Panc1 (cell line): ENCODE results near the gene EIF2AK2. TPM values are rescaled to one million over a fixed set of nuclear protein-coding genes. Genes with fewer than 3 reads are reported as not detected.

Experiments used
- ATAC-seq: fragments of 200-7000 bp; cut with Tn5 transposase; 2 replicates; pipeline ENCODE4 v1.9.1; 2020; ENCODE audit warnings: mild to moderate bottlenecking, moderate library complexity
- BruUV-seq: library from RNA; stranded (reverse); fragments of 400-500 nt; replicated peaks from 2 replicates; lab custom pipeline; 2021; lab: Mats Ljungman, UMichigan
- CTCF ChIA-PET: fragments of 300-600 bp; sonication (Branson Sonifier 250); formaldehyde crosslinking; loops from one replicate; lab custom pipeline; 2022; ENCODE audit warnings: antibody characterized with exemption; lab: Charles Lee
- POLR2A ChIA-PET: fragments of 300-600 bp; sonication (Branson Sonifier 250); formaldehyde crosslinking; loops from one replicate; lab custom pipeline; 2022; ENCODE audit warnings: antibody characterized with exemption; lab: Charles Lee
- DNase-seq: peaks from one replicate; pipeline ENCODE4 v3.0.0-alpha.2; 2010; ENCODE audit warnings: low read depth, low spot score
- H3K27ac ChIP-seq: 2 replicates; pipeline ENCODE4 v1.5.1; 2011; ENCODE audit warnings: mild to moderate bottlenecking, low read length, inconsistent platforms
- H3K27me3 ChIP-seq: fragments of 200-500 bp; sonication (Bioruptor generic); 2 replicates; pipeline ENCODE4 v1.6.0; 2014; ENCODE audit warnings: low read length, inconsistent platforms; ENCODE audit not compliant: control insufficient read depth, insufficient read depth
- H3K36me3 ChIP-seq: fragments of 200-500 bp; sonication (Bioruptor generic); 2 replicates; pipeline ENCODE4 v1.5.1; 2014; ENCODE audit warnings: inconsistent platforms, mild to moderate bottlenecking, low read length, moderate library complexity; ENCODE audit not compliant: control insufficient read depth, insufficient read depth
- H3K4me1 ChIP-seq: 2 replicates; pipeline ENCODE4 v1.5.1; 2011; ENCODE audit warnings: inconsistent platforms, mild to moderate bottlenecking, low read length, moderate library complexity; ENCODE audit not compliant: control insufficient read depth, insufficient read depth
- H3K4me3 ChIP-seq, 2 experiments: 2 replicates each; pipeline ENCODE4 v1.5.1; 2011 to 2012; ENCODE audit warnings: low read depth in 2 of 2, low read length in 2 of 2, mild to moderate bottlenecking in 2 of 2, inconsistent platforms in 1 of 2, moderate library complexity in 1 of 2
- H3K9me3 ChIP-seq: fragments of 200-500 bp; sonication (Bioruptor generic); 2 replicates; pipeline ENCODE4 v1.5.1; 2014; ENCODE audit warnings: low read depth, mild to moderate bottlenecking, inconsistent platforms, low read length, moderate library complexity; ENCODE audit not compliant: control insufficient read depth, insufficient read depth
- CTCF ChIP-seq: fragments of 450-650 bp; IDR thresholded peaks from 2 replicates; pipeline ENCODE4 v1.5.1; 2017; ENCODE audit warnings: mild to moderate bottlenecking
- POLR2AphosphoS5 ChIP-seq: IDR thresholded peaks from 2 replicates; pipeline ENCODE4 v1.6.1; 2012; ENCODE audit warnings: mild to moderate bottlenecking, low read depth, low read length, moderate library complexity
- REST ChIP-seq, 2 experiments: IDR thresholded peaks; 2 replicates each; pipeline ENCODE4 v1.6.1; 2011 to 2012; ENCODE audit warnings: low read depth in 2 of 2, control low read depth in 1 of 2, low read length in 1 of 2, mild to moderate bottlenecking in 1 of 2, moderate library complexity in 1 of 2; ENCODE audit not compliant: insufficient read depth in 1 of 2
- SIN3A ChIP-seq: IDR thresholded peaks from 2 replicates; pipeline ENCODE4 v1.6.1; 2012; ENCODE audit warnings: low read depth, mild to moderate bottlenecking, low read length, moderate library complexity, borderline replicate concordance; ENCODE audit not compliant: insufficient read depth
- TCF7L2 ChIP-seq: IDR thresholded peaks from 2 replicates; pipeline ENCODE4 v1.6.1; 2011; ENCODE audit warnings: mild to moderate bottlenecking, low read depth, low read length, inconsistent platforms
- in situ Hi-C: cut with HindIII; loops from 2 replicates; pipeline ENCODE4 v1.10.0; 2016; ENCODE audit warnings: low sequenced_read_pairs, low pct_unique_long_range_greater_than_20kb
- intact Hi-C: fragments of 100-400 bp; cut with micrococcal nuclease; formaldehyde crosslinking; loops from one replicate; pipeline ENCODE4 v1.10.0; 2022; ENCODE audit not compliant: unreplicated experiment
- total RNA-seq: library from RNA; stranded (reverse); gene quantifications from one replicate; pipeline ENCODE4 v1.2.1, GENCODE V29; 2021; ENCODE audit not compliant: unreplicated experiment

The EIF2AK2 gene
- total RNA-seq, 1 experiment from 2014 or later = 44.3 TPM

- in situ Hi-C loops = no loop called here
- CTCF ChIA-PET = no interaction called here
- ATAC-seq (no peak), DNase-seq (no peak)
- Histone ChIP-seq H3K4me1 (no peaks in the 10 kb centered on the region), H3K27me3 (no peaks in the 10 kb centered on the region), H3K27ac (no peak overlapping the region), H3K4me3 (no peak overlapping the region), H3K36me3 (no peaks in the 10 kb centered on the region), H3K9me3 (no peaks in the 10 kb centered on the region)
- intact Hi-C loops = no loop called here
- BruUV-seq = no TSS peak
- POLR2A ChIA-PET = no interaction called here
- TF ChIP-seq POLR2AphosphoS5 = no peak
- TF ChIP-seq TCF7L2 = no peak
- TF ChIP-seq REST (IDR thresholded peaks at IDR 0.05; ENCODE audit: insufficient read depth in 1 of 2, low read depth in 2 of 2, low read length in 1 of 2) = no peak
- TF ChIP-seq SIN3A = no peak
- no peak for TF ChIP-seq CTCF
These were observed 37.6 kb downstream of the EIF2AK2 start for GRCh38 chr2:37119157-37119556.

DNA sequence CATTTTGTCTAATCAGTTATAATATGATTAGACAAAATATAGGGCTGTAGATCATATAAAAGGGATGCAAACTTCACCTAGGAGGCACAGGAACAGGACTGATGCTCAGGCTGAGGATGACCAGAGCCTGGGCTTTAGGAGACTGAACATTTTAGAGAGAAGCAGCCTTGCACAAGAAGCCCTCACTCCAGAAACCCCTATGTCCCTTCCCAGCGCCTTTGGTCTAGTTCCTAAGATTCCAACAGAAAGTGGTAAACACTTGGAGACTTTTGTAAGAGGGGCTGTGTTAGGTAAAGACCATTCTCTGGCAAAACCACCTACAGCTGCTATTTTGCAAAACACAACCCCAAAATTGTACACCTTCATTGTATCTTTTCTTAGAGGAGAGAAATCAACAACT lies 39.2 kb downstream of the EIF2AK2 start:
- ATAC-seq (no peak), DNase-seq (no peak)
- Histone ChIP-seq H3K27ac (no peak overlapping the region), H3K4me3 (no peak overlapping the region), H3K9me3 (no peaks in the 10 kb centered on the region), H3K36me3 (no peaks in the 10 kb centered on the region), H3K4me1 (no peaks in the 10 kb centered on the region), H3K27me3 (no peaks in the 10 kb centered on the region)
- ChIA-PET POLR2A (interaction anchor here (0.6 to 0.7 kb wide), 2 partner anchors 12 to 39 kb away, joined by 4 to 5 read pairs; partner anchors contain the start of gene EIF2AK2), CTCF (no interaction called here)
- intact Hi-C loops = no loop called here
- BruUV-seq = no TSS peak
- TF ChIP-seq SIN3A = no peak
- TF ChIP-seq TCF7L2 = no peak
- no peak for TF ChIP-seq REST (IDR thresholded peaks at IDR 0.05; ENCODE audit: insufficient read depth in 1 of 2, low read depth in 2 of 2, low read length in 1 of 2)
- no peak for TF ChIP-seq CTCF
- no peak for TF ChIP-seq POLR2AphosphoS5
- in situ Hi-C loops = no loop called here
